WTC11 (cell line): ENCODE results near the gene SORT1.

Source experiments
- CTCF ChIP-seq: fragments of 200-600 bp; IDR thresholded peaks from 2 replicates; pipeline ENCODE4 v1.8.0; 2022; ENCODE audit warnings: antibody characterized with exemption
- E2F5 ChIP-seq: sonication (generic); formaldehyde crosslinking; IDR thresholded peaks from 2 replicates; pipeline ENCODE4 v1.8.1; 2022; ENCODE audit warnings: mild to moderate bottlenecking, moderate library complexity, missing genetic modification reagents
- GABPB1 ChIP-seq: sonication (generic); formaldehyde crosslinking; IDR thresholded peaks from 2 replicates; pipeline ENCODE4 v1.8.1; 2023; ENCODE audit warnings: mild to moderate bottlenecking, missing genetic modification reagents
- MAX ChIP-seq: sonication (generic); formaldehyde crosslinking; IDR thresholded peaks from 2 replicates; pipeline ENCODE4 v1.8.0; 2022; ENCODE audit warnings: mild to moderate bottlenecking, missing genetic modification reagents
- OVOL2 ChIP-seq: fragments of 250-450 bp; sonication (Bioruptor Pico); IDR thresholded peaks from 2 replicates; pipeline ENCODE4 v1.9.0; 2021; ENCODE audit warnings: mild to moderate bottlenecking, borderline replicate concordance
- STAT6 ChIP-seq: sonication (generic); formaldehyde crosslinking; conservative IDR thresholded peaks from 2 replicates; pipeline ENCODE4 v1.8.1; 2023; ENCODE audit warnings: mild to moderate bottlenecking, low read depth, missing genetic modification reagents, moderate library complexity
- TP53 ChIP-seq: sonication (generic); formaldehyde crosslinking; IDR thresholded peaks from 2 replicates; pipeline ENCODE4 v1.8.1; 2023; ENCODE audit warnings: mild to moderate bottlenecking, missing genetic modification reagents
- USF2 ChIP-seq: sonication (generic); formaldehyde crosslinking; IDR thresholded peaks from 2 replicates; pipeline ENCODE4 v1.8.1; 2023; ENCODE audit warnings: mild to moderate bottlenecking, missing genetic modification reagents, moderate library complexity
- ZNF138 ChIP-seq: sonication (generic); formaldehyde crosslinking; conservative IDR thresholded peaks from 2 replicates; pipeline ENCODE4 v1.8.1; 2022; ENCODE audit warnings: mild to moderate bottlenecking, moderate library complexity, missing genetic modification reagents
- ZNF532 ChIP-seq: fragments of 250-450 bp; sonication (Bioruptor Pico); IDR thresholded peaks from 2 replicates; pipeline ENCODE4 v1.9.0; 2021; ENCODE audit warnings: mild to moderate bottlenecking, borderline replicate concordance
- TF ChIP-seq, protein P1 (sequence below): sonication (generic); formaldehyde crosslinking; IDR thresholded peaks from 2 replicates; pipeline ENCODE4 v1.8.0; 2022; ENCODE audit warnings: mild to moderate bottlenecking, missing genetic modification reagents
- TF ChIP-seq, protein P2 (sequence below): sonication (generic); formaldehyde crosslinking; IDR thresholded peaks from 2 replicates; pipeline ENCODE4 v1.8.1; 2023; ENCODE audit warnings: mild to moderate bottlenecking, missing genetic modification reagents, borderline replicate concordance
- TF ChIP-seq, protein P3 (sequence below): sonication (generic); formaldehyde crosslinking; IDR thresholded peaks from 2 replicates; pipeline ENCODE4 v1.8.1; 2022; ENCODE audit warnings: low read depth, mild to moderate bottlenecking, moderate library complexity, missing genetic modification reagents, borderline replicate concordance

DNA sequence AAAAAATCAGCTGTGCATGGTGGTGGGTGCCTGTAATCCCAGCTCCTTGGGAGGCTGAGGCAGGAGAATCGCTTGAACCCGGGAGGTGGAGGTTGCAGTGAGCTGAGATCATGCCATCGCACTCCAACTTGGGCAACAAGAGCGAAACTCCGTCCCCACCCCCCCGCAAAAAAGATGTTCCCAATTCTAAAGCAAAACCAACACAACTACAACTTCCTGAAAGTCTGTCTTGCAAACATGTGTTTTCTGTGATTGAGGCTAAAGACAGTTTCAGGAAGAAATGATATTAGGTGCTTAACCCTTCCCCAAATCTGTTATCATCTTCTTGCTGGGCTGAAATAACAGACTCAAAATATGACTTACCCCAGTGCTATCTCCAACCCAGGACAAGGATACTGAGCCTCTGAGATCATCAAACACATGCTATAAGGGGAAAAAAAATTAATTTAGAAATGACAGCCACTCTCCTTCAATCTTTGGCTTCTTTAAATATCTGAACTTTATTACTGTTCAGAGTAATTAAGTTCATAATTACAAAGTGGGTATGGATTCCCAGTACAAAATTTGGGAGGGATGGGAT is 28.5 kb downstream of the SORT1 start:
- TF ChIP-seq, protein P1, sequence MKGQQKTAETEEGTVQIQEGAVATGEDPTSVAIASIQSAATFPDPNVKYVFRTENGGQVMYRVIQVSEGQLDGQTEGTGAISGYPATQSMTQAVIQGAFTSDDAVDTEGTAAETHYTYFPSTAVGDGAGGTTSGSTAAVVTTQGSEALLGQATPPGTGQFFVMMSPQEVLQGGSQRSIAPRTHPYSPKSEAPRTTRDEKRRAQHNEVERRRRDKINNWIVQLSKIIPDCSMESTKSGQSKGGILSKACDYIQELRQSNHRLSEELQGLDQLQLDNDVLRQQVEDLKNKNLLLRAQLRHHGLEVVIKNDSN (CRISPR knock-in tag) = no peak
- TF ChIP-seq USF2 (CRISPR knock-in tag) (no peak), OVOL2 (CRISPR knock-in tag) (no peak), E2F5 (CRISPR knock-in tag) (no peak), CTCF (no peak), TP53 (no peak), GABPB1 (no peak), ZNF532 (CRISPR knock-in tag) (no peak), ZNF138 (CRISPR knock-in tag) (no peak), STAT6 (no peak), MAX (no peak)
- TF ChIP-seq, protein P2, sequence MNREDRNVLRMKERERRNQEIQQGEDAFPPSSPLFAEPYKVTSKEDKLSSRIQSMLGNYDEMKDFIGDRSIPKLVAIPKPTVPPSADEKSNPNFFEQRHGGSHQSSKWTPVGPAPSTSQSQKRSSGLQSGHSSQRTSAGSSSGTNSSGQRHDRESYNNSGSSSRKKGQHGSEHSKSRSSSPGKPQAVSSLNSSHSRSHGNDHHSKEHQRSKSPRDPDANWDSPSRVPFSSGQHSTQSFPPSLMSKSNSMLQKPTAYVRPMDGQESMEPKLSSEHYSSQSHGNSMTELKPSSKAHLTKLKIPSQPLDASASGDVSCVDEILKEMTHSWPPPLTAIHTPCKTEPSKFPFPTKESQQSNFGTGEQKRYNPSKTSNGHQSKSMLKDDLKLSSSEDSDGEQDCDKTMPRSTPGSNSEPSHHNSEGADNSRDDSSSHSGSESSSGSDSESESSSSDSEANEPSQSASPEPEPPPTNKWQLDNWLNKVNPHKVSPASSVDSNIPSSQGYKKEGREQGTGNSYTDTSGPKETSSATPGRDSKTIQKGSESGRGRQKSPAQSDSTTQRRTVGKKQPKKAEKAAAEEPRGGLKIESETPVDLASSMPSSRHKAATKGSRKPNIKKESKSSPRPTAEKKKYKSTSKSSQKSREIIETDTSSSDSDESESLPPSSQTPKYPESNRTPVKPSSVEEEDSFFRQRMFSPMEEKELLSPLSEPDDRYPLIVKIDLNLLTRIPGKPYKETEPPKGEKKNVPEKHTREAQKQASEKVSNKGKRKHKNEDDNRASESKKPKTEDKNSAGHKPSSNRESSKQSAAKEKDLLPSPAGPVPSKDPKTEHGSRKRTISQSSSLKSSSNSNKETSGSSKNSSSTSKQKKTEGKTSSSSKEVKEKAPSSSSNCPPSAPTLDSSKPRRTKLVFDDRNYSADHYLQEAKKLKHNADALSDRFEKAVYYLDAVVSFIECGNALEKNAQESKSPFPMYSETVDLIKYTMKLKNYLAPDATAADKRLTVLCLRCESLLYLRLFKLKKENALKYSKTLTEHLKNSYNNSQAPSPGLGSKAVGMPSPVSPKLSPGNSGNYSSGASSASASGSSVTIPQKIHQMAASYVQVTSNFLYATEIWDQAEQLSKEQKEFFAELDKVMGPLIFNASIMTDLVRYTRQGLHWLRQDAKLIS (CRISPR knock-in tag) = no peak
- TF ChIP-seq, protein P3, sequence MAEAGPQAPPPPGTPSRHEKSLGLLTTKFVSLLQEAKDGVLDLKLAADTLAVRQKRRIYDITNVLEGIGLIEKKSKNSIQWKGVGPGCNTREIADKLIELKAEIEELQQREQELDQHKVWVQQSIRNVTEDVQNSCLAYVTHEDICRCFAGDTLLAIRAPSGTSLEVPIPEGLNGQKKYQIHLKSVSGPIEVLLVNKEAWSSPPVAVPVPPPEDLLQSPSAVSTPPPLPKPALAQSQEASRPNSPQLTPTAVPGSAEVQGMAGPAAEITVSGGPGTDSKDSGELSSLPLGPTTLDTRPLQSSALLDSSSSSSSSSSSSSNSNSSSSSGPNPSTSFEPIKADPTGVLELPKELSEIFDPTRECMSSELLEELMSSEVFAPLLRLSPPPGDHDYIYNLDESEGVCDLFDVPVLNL (CRISPR knock-in tag) = no peak
